ENCODE measurements around the gene G3BP1. TPM values are rescaled to one million over a fixed set of nuclear protein-coding genes. Genes with fewer than 3 reads are reported as not detected.

The G3BP1 gene
- total RNA-seq, 5 donors from 2014 or later (not counting 1 experiment from before 2014, with no cell fraction given), result 109 to 185 (median 170) TPM

DNA sequence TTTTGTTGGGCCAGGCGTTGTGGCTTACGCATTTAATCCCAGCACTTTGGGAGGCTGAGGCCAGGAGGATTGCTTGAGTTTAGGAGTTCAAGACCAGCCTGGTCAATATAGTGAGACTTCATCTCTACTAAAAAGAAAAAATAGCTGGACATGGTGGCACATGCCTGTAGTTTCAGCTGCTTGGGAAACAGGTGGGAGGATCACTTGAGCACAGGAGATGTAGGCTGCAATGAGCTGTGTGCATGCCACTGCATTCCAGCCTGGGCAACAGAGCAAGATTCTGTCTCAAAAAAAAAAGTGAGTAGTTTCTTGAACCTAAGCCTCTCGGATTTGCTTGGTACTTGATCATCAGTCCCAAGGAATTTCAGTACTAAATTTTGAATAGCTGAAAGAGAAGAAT lies 26.9 kb downstream of the G3BP1 start:
- H3K9me3 Mint-ChIP-seq, result no peaks in the 10 kb centered on the region
- DNase-seq (no peak), ATAC-seq (replicated peaks in 1 of 4) (no peak)
- no peak overlapping the region for H3K27ac ChIP-seq (ENCODE audit: low read length)
- ChIA-PET POLR2A (interaction anchor here (0.6 to 1.0 kb wide), 2 partner anchors 24 to 27 kb away, joined by 3 to 5 read pairs; partner anchors contain the start of gene G3BP1 (in 1 of the 2)), CTCF (interaction anchor here (0.5 to 1.2 kb wide), 2 partner anchors 9 to 13 kb away, joined by 3 to 4 read pairs; no protein-coding TSS in a partner anchor)
- H3K27me3 ChIP-seq (replicated peaks in 1 of 2; ENCODE audit: control insufficient read depth in 2 of 2, extremely low read depth in 1 of 2, insufficient read depth in 2 of 2, low read length in 1 of 2), result no peaks in the 10 kb centered on the region
- peaks cover 27 to 31% (median 29%) of the 10 kb centered on the region in 3 donors for H3K4me1 Mint-ChIP-seq
- H3K27ac Mint-ChIP-seq, result peak overlapping the region in 1 of 2 donors; percentile 10
- peaks cover 7 to 89% of the 10 kb centered on the region in 2 donors for H3K36me3 ChIP-seq (ENCODE audit: control insufficient read depth in 2 of 2, extremely low read depth in 1 of 2, insufficient read depth in 1 of 2, low read length in 1 of 2)
- H3K27me3 Mint-ChIP-seq, result no peaks in the 10 kb centered on the region
- no peak overlapping the region for H3K4me3 Mint-ChIP-seq
- no peaks in the 10 kb centered on the region for H3K9me3 ChIP-seq
- peaks cover 61% of the 10 kb centered on the region for H3K36me3 Mint-ChIP-seq
- H3K4me3 ChIP-seq (ENCODE audit: control insufficient read depth in 1 of 2, extremely low read depth in 1 of 2, low read length in 1 of 2), result no peak overlapping the region
- WGBS (ENCODE audit: insufficient coverage), result no CpG with 5 or more reads among the region's 3 CpGs
- no peaks in the 10 kb centered on the region for H3K4me1 ChIP-seq (ENCODE audit: control insufficient read depth in 1 of 2, extremely low read depth in 1 of 2, insufficient read depth in 2 of 2, low read length in 2 of 2)

DNA sequence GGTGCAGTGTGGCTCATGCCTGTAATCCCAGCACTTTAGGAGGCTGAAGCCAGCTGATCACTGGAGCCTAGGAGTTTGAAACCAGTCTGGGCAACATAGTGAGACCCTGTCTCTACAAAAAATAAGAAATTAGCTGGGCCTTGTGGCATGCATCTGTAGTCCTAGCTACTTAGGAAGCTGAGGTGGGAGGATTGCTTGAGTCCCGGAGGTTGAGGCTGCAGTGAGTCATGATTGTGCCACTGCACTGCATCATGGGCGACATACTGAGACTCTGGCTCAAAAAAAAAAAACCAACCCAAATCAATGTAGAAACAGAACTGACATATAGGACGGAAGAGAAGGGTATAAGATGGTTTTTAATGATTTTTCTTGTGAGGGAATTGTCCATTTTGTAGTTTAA lies 27.7 kb downstream of the G3BP1 start:
- CTCF ChIA-PET, result interaction anchor here (0.5 to 1.2 kb wide), 2 partner anchors 9 to 12 kb away, joined by 3 to 4 read pairs; no protein-coding TSS in a partner anchor
- no peak for ATAC-seq (replicated peaks in 1 of 4)
- WGBS (ENCODE audit: insufficient coverage), result no CpG with 5 or more reads among the region's 3 CpGs
- H3K27me3 ChIP-seq (replicated peaks in 1 of 2; ENCODE audit: control insufficient read depth in 2 of 2, extremely low read depth in 1 of 2, insufficient read depth in 2 of 2, low read length in 1 of 2), result no peaks in the 10 kb centered on the region
- peaks cover 23 to 24% (median 23%) of the 10 kb centered on the region in 3 donors for H3K4me1 Mint-ChIP-seq
- peaks cover 62% of the 10 kb centered on the region for H3K36me3 Mint-ChIP-seq
- POLR2A ChIA-PET, result interaction anchor here (0.6 to 1.0 kb wide), 3 partner anchors 24 to 185 kb away, joined by 3 to 5 read pairs (median 3); partner anchors contain the start of gene G3BP1 (in 1 of the 2)
- H3K27ac ChIP-seq (ENCODE audit: low read length), result no peak overlapping the region
- H3K9me3 Mint-ChIP-seq, result no peaks in the 10 kb centered on the region
- H3K9me3 ChIP-seq, result no peaks in the 10 kb centered on the region
- peak overlapping the region in 1 of 2 donors; percentile 2 for H3K27ac Mint-ChIP-seq
- H3K36me3 ChIP-seq (ENCODE audit: control insufficient read depth in 2 of 2, extremely low read depth in 1 of 2, insufficient read depth in 1 of 2, low read length in 1 of 2), result peaks cover 8 to 87% of the 10 kb centered on the region in 2 donors
- DNase-seq, result no peak
- H3K27me3 Mint-ChIP-seq, result no peaks in the 10 kb centered on the region
- no peak overlapping the region for H3K4me3 Mint-ChIP-seq
- no peak overlapping the region for H3K4me3 ChIP-seq (ENCODE audit: control insufficient read depth in 1 of 2, extremely low read depth in 1 of 2, low read length in 1 of 2)
- H3K4me1 ChIP-seq (ENCODE audit: control insufficient read depth in 1 of 2, extremely low read depth in 1 of 2, insufficient read depth in 2 of 2, low read length in 2 of 2), result no peaks in the 10 kb centered on the region

DNA sequence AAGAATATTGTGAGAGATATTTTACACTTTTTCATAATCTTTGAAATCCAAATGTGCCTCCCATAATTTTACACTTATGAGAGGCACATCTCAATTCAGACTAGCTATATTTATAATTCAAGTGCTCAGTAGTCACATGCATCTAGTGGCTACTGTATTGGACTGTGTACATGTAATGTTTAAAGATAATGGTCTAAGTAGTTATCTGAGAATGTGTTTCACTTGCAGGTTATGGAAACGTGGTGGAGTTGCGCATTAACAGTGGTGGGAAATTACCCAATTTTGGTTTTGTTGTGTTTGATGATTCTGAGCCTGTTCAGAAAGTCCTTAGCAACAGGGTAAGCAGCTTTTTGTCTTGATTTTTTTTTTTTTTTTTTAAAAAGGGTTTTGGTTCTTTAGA lies 28.8 kb downstream of the G3BP1 start:
- Histone ChIP-seq H3K27me3 (replicated peaks in 1 of 2; ENCODE audit: control insufficient read depth in 2 of 2, extremely low read depth in 1 of 2, insufficient read depth in 2 of 2, low read length in 1 of 2) (no peaks in the 10 kb centered on the region), H3K4me3 (ENCODE audit: control insufficient read depth in 1 of 2, extremely low read depth in 1 of 2, low read length in 1 of 2) (no peak overlapping the region), H3K9me3 (no peaks in the 10 kb centered on the region), H3K4me1 (ENCODE audit: control insufficient read depth in 1 of 2, extremely low read depth in 1 of 2, insufficient read depth in 2 of 2, low read length in 2 of 2) (no peaks in the 10 kb centered on the region), H3K36me3 (ENCODE audit: control insufficient read depth in 2 of 2, extremely low read depth in 1 of 2, insufficient read depth in 1 of 2, low read length in 1 of 2) (peaks cover 8 to 82% of the 10 kb centered on the region in 2 donors), H3K27ac (ENCODE audit: low read length) (no peak overlapping the region)
- CTCF ChIA-PET, result interaction anchor here in 1 of 2 donors (0.7 to 1.0 kb wide), 2 partner anchors 146 to 155 kb away, joined by 3 to 4 read pairs; no protein-coding TSS in a partner anchor
- DNase-seq (peak in 1 of 35 experiments; percentile 12), ATAC-seq (replicated peaks in 1 of 4) (no peak)
- Mint-ChIP-seq H3K4me1 (peaks cover 18 to 25% (median 22%) of the 10 kb centered on the region in 3 donors), H3K27ac (no peak overlapping the region), H3K9me3 (no peaks in the 10 kb centered on the region), H3K36me3 (peaks cover 64% of the 10 kb centered on the region), H3K4me3 (no peak overlapping the region), H3K27me3 (no peaks in the 10 kb centered on the region)
- POLR2A ChIA-PET, result no interaction called here
- 68% methylated on average over 2 of the region's 2 CpGs for WGBS (ENCODE audit: insufficient coverage)

DNA sequence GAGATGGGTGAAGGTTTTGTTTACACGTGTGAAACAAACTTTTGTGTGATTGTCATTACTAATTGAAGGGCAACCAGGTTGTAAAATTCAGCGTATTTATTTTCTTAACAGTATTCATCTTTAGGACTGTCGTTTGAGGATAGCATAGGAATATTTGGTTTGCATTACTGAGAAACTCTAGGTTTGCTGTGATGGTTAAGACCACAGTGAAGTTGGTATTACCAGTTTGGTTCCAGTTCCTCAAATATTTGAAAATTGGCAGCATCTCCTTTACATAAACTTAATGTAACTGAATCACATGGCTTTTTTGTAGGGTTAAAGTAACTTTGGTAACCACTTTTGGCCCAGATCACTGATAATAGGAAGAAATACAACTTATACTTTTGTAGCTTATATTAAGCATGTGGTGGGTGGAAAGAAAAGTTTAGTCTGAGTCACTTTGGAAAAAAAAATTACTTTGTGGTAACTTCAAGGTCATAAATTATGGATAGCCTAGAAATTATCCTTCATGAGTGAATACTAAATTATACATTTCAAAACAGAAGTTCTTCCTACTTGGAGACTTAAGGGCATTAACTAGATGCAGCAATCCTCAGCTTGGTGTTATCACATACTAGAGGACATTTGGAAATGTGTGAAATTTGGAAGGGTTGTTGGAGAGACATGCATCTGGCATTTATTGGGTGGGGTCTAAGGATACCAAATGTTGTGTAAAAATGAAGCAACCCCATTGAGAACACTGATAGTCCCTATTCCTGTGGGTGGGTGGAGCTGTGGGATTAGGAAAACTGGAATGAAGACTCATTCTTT lies 33.9 kb downstream of the G3BP1 start:
- no peak overlapping the region for H3K27ac Mint-ChIP-seq
- WGBS (ENCODE audit: insufficient coverage), result 100% methylated on average over 3 of the region's 3 CpGs
- Histone ChIP-seq H3K27ac (ENCODE audit: low read length) (no peak overlapping the region), H3K9me3 (no peaks in the 10 kb centered on the region), H3K36me3 (ENCODE audit: control insufficient read depth in 2 of 2, extremely low read depth in 1 of 2, insufficient read depth in 1 of 2, low read length in 1 of 2) (peaks cover 6 to 60% of the 10 kb centered on the region in 2 donors), H3K4me1 (ENCODE audit: control insufficient read depth in 1 of 2, extremely low read depth in 1 of 2, insufficient read depth in 2 of 2, low read length in 2 of 2) (no peaks in the 10 kb centered on the region), H3K4me3 (ENCODE audit: control insufficient read depth in 1 of 2, extremely low read depth in 1 of 2, low read length in 1 of 2) (no peak overlapping the region), H3K27me3 (replicated peaks in 1 of 2; ENCODE audit: control insufficient read depth in 2 of 2, extremely low read depth in 1 of 2, insufficient read depth in 2 of 2, low read length in 1 of 2) (no peaks in the 10 kb centered on the region)
- DNase-seq (no peak), ATAC-seq (replicated peaks in 1 of 4) (no peak)
- H3K27me3 Mint-ChIP-seq, result no peaks in the 10 kb centered on the region
- H3K4me1 Mint-ChIP-seq, result peaks cover 0 to 25% (median 16%) of the 10 kb centered on the region in 3 donors
- peaks cover 65% of the 10 kb centered on the region for H3K36me3 Mint-ChIP-seq
- CTCF ChIA-PET, result interaction anchor here in 1 of 2 donors (0.8 kb wide), 1 partner anchor 66 kb away, joined by 5 read pairs; no protein-coding TSS in a partner anchor
- POLR2A ChIA-PET, result no interaction called here
- H3K9me3 Mint-ChIP-seq, result no peaks in the 10 kb centered on the region
- H3K4me3 Mint-ChIP-seq, result no peak overlapping the region

DNA sequence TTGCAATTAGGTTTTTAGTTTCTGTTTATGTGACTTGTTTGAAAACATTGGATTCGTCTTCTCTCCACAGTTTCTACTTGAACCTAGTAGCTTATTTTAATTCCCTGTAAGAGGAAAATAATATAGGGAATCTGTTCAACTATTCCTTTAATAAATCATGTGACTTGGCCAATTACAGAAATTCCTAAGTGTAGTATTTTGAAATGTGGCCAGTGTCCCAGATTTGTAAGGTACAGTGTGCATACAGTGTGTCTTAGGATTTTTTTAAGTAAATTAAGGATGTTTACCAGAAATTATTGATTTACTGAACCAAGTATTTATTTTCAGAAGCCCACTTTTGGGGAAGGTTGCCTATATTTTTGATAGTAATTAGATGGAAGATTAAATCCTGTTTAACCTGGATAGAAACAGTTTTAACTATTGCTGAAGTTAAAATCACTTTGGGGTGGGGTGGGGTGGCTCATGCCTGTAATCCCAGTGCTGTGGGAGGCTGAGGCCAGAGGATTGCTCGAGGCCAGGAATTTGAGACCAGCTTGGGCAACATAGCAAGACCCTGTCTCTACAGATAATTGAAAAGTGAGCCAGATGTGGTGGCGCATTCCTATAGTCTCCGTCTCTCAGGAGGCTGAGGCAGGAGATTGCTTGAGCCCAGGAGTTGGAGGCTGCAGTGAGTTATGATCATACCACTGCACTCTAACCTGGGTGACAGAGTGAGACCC lies 36.9 kb downstream of the G3BP1 start:
- peaks cover 0 to 28% (median 16%) of the 10 kb centered on the region in 3 donors for H3K4me1 Mint-ChIP-seq
- H3K4me1 ChIP-seq (ENCODE audit: control insufficient read depth in 1 of 2, extremely low read depth in 1 of 2, insufficient read depth in 2 of 2, low read length in 2 of 2), result no peaks in the 10 kb centered on the region
- 100% methylated on average over 1 of the region's 4 CpGs for WGBS (ENCODE audit: insufficient coverage)
- CTCF ChIA-PET, result interaction anchor here in 1 of 2 donors (0.6 kb wide), 1 partner anchor 703 kb away, joined by 3 read pairs; no protein-coding TSS in a partner anchor
- no peaks in the 10 kb centered on the region for H3K27me3 ChIP-seq (replicated peaks in 1 of 2; ENCODE audit: control insufficient read depth in 2 of 2, extremely low read depth in 1 of 2, insufficient read depth in 2 of 2, low read length in 1 of 2)
- peaks cover 0 to 3% (median 0%) of the 10 kb centered on the region in 3 donors for H3K9me3 Mint-ChIP-seq
- POLR2A ChIA-PET, result no interaction called here
- H3K27ac ChIP-seq (ENCODE audit: low read length), result no peak overlapping the region
- peaks cover 72% of the 10 kb centered on the region for H3K36me3 Mint-ChIP-seq
- H3K27me3 Mint-ChIP-seq, result no peaks in the 10 kb centered on the region
- no peak overlapping the region for H3K4me3 ChIP-seq (ENCODE audit: control insufficient read depth in 1 of 2, extremely low read depth in 1 of 2, low read length in 1 of 2)
- DNase-seq, result no peak
- no peaks in the 10 kb centered on the region for H3K9me3 ChIP-seq
- H3K36me3 ChIP-seq (ENCODE audit: control insufficient read depth in 2 of 2, extremely low read depth in 1 of 2, insufficient read depth in 1 of 2, low read length in 1 of 2), result peaks cover 1 to 50% of the 10 kb centered on the region in 2 donors
- H3K4me3 Mint-ChIP-seq, result no peak overlapping the region
- H3K27ac Mint-ChIP-seq, result peak overlapping the region; percentile 22 to 43
- ATAC-seq (replicated peaks in 1 of 4), result no peak

DNA sequence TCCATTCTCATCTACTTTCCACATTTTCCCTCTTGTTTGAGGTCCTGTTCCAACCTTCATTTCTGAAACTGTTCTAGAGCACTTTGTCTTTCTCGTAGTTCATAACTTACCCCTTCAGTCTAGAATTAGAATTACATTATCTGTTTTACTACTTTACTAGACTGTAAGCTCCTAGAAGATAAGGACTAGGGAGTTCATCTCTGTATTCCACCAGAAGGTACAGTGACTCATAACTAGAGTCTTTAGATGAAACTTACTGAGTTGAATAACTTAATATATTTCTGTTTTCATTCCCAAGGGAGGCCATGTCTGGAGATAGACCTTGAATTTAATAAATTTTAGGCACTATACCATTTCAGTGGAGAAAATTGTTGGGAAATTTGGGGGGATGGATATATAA lies 38.7 kb downstream of the G3BP1 start:
- Histone ChIP-seq H3K4me1 (ENCODE audit: control insufficient read depth in 1 of 2, extremely low read depth in 1 of 2, insufficient read depth in 2 of 2, low read length in 2 of 2) (no peaks in the 10 kb centered on the region), H3K27me3 (replicated peaks in 1 of 2; ENCODE audit: control insufficient read depth in 2 of 2, extremely low read depth in 1 of 2, insufficient read depth in 2 of 2, low read length in 1 of 2) (no peaks in the 10 kb centered on the region), H3K27ac (ENCODE audit: low read length) (no peak overlapping the region), H3K36me3 (ENCODE audit: control insufficient read depth in 2 of 2, extremely low read depth in 1 of 2, insufficient read depth in 1 of 2, low read length in 1 of 2) (peaks cover 0 to 40% of the 10 kb centered on the region in 2 donors), H3K9me3 (no peaks in the 10 kb centered on the region), H3K4me3 (ENCODE audit: control insufficient read depth in 1 of 2, extremely low read depth in 1 of 2, low read length in 1 of 2) (no peak overlapping the region)
- H3K9me3 Mint-ChIP-seq, result peaks cover 0 to 3% (median 0%) of the 10 kb centered on the region in 3 donors
- ChIA-PET POLR2A (no interaction called here), CTCF (no interaction called here)
- DNase-seq (no peak), ATAC-seq (replicated peaks in 1 of 4) (no peak)
- H3K27me3 Mint-ChIP-seq, result no peaks in the 10 kb centered on the region
- WGBS (ENCODE audit: insufficient coverage), result no CpG with 5 or more reads among the region's 1 CpG
- H3K27ac Mint-ChIP-seq, result no peak overlapping the region
- H3K36me3 Mint-ChIP-seq, result peaks cover 61% of the 10 kb centered on the region
- H3K4me1 Mint-ChIP-seq, result peaks cover 4 to 21% (median 12%) of the 10 kb centered on the region in 3 donors
- no peak overlapping the region for H3K4me3 Mint-ChIP-seq

Measured in T-cell (primary cell).